Measurements from ENCODE around the gene MDFI. TPM values are rescaled to one million over a fixed set of nuclear protein-coding genes. Genes with fewer than 3 reads are reported as not detected.

The MDFI gene
- total and polyA plus RNA-seq, 9 of the 15 experiments (the other 6 are each of a cell fraction or from before 2014, with no cell fraction given) = not detected

DNA sequence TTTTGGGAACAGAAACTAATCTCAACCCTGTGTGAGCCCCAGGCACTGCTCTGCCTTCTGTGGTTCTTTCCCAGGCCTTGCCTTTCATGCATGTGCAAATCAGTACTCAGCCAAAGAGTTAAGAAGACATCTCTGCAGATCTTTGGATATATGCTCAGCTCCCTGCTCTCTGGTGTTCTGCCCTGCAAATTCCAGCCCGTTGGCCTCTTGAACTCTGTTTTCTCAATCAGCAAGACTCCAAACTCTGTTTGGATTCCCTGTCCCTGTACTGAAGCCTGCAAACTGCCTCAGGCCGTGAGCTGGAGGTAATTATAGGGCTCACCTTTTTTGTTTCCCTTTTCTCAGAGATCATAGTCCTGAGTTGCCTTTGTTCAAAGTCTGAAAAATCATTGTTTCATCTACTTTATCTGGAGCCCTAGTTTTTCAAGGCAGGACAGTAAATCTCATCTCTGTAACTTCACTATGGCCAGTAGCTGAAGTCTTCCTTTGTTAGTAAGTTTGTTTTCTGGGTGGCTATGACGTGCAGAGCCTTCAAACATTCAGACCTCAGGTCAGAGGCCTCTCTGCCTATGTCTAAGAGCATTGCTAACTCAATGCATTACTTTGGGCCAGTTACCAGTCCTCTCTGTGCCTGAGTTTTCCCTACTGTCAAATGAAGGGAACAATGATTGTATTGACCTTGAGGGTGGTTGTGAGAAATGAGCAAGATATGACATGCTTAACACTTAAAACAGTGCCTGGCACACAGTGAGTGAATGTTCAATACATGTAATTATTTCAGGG is 15.9 kb upstream of the MDFI start:
- POLR2A ChIA-PET = interaction anchor here (0.5 to 0.7 kb wide), 2 partner anchors 19 to 66 kb away, joined by 3 read pairs; no protein-coding TSS in a partner anchor
- CTCF ChIA-PET (ENCODE audit: low intra/inter-chr PET ratio) = no interaction called here
- intact Hi-C loops (cut with micrococcal nuclease) (no loop called here), in situ Hi-C loops (cut with MboI) (no loop called here)
- no peaks in the 10 kb centered on the region for H3K9me1 ChIP-seq (ENCODE audit: control insufficient read depth, insufficient read depth, low read length)
- no TSS peak for BruUV-seq (replicated peaks)
- H3K36me3 ChIP-seq (ENCODE audit: control insufficient read depth, insufficient read depth, low read length) = no peaks in the 10 kb centered on the region
- no peaks in the 10 kb centered on the region for H3K79me2 ChIP-seq (ENCODE audit: control insufficient read depth, insufficient read depth, low read length)
- no peak overlapping the region for H3K4me2 ChIP-seq (ENCODE audit: insufficient read depth, low read length)
- H3K27me3 ChIP-seq (ENCODE audit: control insufficient read depth in 2 of 2, insufficient read depth in 2 of 2, low read length in 2 of 2) = peaks cover 25 to 58% of the 10 kb centered on the region in 2 experiments
- no peak overlapping the region for H3K4me3 ChIP-seq
- DNase-seq (ENCODE audit: extremely low read depth in 1 of 4, low spot score in 3 of 4) (no peak), ATAC-seq (no peak), FAIRE-seq (no peak)
- H3K4me1 ChIP-seq (replicated peaks in 1 of 2; ENCODE audit: control insufficient read depth in 2 of 2, insufficient read depth in 2 of 2, low read length in 2 of 2) = no peaks in the 10 kb centered on the region
- no peak overlapping the region for H2AFZ ChIP-seq (ENCODE audit: low read depth, low read length)
- H3K27ac ChIP-seq (ENCODE audit: extremely low read depth, low read depth, low read length) = no peak overlapping the region
- TF ChIP-seq, protein P1, sequence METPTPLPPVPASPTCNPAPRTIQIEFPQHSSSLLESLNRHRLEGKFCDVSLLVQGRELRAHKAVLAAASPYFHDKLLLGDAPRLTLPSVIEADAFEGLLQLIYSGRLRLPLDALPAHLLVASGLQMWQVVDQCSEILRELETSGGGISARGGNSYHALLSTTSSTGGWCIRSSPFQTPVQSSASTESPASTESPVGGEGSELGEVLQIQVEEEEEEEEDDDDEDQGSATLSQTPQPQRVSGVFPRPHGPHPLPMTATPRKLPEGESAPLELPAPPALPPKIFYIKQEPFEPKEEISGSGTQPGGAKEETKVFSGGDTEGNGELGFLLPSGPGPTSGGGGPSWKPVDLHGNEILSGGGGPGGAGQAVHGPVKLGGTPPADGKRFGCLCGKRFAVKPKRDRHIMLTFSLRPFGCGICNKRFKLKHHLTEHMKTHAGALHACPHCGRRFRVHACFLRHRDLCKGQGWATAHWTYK (CRISPR knock-in tag; IDR thresholded peaks at IDR 0.05) = no peak
- TF ChIP-seq TGIF2 (CRISPR knock-in tag; IDR thresholded peaks at IDR 0.05) (no peak), NCOA4 (IDR thresholded peaks at IDR 0.05; ENCODE audit: partially characterized antibody) (no peak), TEAD1 (CRISPR knock-in tag; IDR thresholded peaks at IDR 0.05) (no peak), KDM5B (IDR thresholded peaks at IDR 0.05; ENCODE audit: insufficient replicate concordance, low read depth, low read length) (no peak), ETV5 (CRISPR knock-in tag; IDR thresholded peaks at IDR 0.05; ENCODE audit: low read depth) (no peak), NFE2L1 (tag; IDR thresholded peaks at IDR 0.05; ENCODE audit: borderline replicate concordance, low read depth) (no peak)
- TF ChIP-seq, protein P2, sequence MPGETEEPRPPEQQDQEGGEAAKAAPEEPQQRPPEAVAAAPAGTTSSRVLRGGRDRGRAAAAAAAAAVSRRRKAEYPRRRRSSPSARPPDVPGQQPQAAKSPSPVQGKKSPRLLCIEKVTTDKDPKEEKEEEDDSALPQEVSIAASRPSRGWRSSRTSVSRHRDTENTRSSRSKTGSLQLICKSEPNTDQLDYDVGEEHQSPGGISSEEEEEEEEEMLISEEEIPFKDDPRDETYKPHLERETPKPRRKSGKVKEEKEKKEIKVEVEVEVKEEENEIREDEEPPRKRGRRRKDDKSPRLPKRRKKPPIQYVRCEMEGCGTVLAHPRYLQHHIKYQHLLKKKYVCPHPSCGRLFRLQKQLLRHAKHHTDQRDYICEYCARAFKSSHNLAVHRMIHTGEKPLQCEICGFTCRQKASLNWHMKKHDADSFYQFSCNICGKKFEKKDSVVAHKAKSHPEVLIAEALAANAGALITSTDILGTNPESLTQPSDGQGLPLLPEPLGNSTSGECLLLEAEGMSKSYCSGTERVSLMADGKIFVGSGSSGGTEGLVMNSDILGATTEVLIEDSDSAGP (CRISPR knock-in tag; IDR thresholded peaks at IDR 0.05) = no peak
- H3K9me3 ChIP-seq (replicated peaks; ENCODE audit: control insufficient read depth, insufficient read depth, low read depth, low read length) = 0 out of 2 replicates have a peak, but pooled peaks cover 3% of the 10 kb centered on the region
- whole genome bisulfite sequencing (ENCODE audit: insufficient coverage, low coverage, missing lambda C conversion rate) = 0% methylated on average over 3 of the region's 3 CpGs
- no peak overlapping the region for H3K9ac ChIP-seq (ENCODE audit: insufficient read depth in 1 of 2, low read depth in 2 of 2, low read length in 2 of 2)
- H4K20me1 ChIP-seq (replicated peaks; ENCODE audit: control insufficient read depth, insufficient read depth, low read length) = peaks cover 6% of the 10 kb centered on the region; the same call in 1 of the 2 replicates
